Stimulated activated CD8-positive, alpha-beta memory T cell treated with anti-CD3 and anti-CD28 coated beads, Interleukin-15, amount 100 ng/mL, for 48 hours (primary cell): ENCODE measurements around the gene COQ4.
"Not testable (repeated sequence)": the region's sequence is repeated elsewhere in the genome, so short reads cannot be mapped to it uniquely, and the experiment has no call there.

ENCODE experiments used
- DNase-seq, 2 donors: peaks; one replicate each; pipeline ENCODE4 v3.0.0-alpha.2; 2020; ENCODE audit warnings: low read depth in 2 of 2

COQ4 gene

DNA sequence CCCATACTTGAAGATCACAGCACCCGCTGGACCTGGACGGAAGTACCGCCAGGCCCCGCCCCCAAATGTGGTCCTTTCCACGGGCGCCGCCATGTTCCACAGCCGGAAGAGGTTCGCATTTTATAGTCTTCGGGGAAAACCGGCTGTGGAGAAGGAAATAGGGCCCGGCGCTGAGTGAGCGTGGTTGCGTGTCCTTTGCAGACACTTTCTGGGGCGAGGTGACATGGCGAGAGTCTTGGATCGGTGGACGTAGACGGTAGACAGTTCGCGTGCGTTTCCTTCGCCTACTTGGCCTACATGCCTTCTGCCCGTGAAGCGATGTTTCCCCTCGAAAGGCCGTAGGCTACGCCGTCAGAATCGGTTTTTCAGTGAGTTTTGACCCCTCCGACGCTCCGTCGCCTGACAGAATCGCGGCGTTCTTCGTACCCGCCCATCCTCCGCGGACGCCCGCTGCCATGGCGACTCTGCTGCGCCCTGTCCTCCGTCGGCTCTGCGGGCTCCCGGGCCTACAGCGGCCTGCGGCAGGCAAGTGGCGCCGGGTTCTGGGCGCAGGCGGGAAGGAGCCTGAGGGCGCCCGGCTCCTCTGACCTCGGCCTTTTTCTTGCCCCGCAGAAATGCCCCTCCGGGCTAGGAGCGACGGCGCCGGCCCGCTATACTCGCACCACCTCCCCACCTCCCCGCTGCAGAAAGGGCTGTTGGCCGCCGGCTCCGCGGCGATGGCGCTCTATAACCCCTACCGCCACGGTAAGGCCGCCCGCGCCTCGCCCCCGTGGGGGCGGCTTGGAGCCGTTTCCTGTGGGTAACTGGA, at the start of gene COQ4, which contains the start of gene TRUB2:
Gene COQ4, plus strand, starts transcription at position 436 of the 808 bp plus-strand sequence. Its CDS starts 20 bp downstream, at position 456.
Gene TRUB2, minus strand, starts transcription at position 44 of the 808 bp plus-strand sequence. Its CDS starts 39 bp downstream, at position 5.
- DNase-seq, result peak; percentile 86 to 88

DNA sequence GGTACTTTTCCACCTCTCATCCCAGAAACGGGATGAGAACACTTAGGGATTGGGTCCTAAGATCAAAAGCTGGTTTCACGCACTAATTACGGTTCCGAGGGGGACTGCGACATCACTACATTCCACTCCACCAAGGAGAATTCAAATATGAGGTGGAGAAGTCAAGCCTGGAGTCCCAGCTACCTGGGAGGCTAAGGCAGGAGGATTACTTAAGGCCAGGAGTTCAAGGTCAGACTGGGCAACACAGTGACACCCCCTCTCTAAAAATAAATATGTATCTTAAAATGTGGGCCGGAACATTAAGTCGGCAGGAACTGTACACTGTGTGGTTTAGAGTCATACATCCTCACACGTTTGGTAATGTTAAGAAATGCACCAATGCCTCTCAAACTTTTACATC, 48.4 kb upstream of the COQ4 start:
- DNase-seq, result no peak

DNA sequence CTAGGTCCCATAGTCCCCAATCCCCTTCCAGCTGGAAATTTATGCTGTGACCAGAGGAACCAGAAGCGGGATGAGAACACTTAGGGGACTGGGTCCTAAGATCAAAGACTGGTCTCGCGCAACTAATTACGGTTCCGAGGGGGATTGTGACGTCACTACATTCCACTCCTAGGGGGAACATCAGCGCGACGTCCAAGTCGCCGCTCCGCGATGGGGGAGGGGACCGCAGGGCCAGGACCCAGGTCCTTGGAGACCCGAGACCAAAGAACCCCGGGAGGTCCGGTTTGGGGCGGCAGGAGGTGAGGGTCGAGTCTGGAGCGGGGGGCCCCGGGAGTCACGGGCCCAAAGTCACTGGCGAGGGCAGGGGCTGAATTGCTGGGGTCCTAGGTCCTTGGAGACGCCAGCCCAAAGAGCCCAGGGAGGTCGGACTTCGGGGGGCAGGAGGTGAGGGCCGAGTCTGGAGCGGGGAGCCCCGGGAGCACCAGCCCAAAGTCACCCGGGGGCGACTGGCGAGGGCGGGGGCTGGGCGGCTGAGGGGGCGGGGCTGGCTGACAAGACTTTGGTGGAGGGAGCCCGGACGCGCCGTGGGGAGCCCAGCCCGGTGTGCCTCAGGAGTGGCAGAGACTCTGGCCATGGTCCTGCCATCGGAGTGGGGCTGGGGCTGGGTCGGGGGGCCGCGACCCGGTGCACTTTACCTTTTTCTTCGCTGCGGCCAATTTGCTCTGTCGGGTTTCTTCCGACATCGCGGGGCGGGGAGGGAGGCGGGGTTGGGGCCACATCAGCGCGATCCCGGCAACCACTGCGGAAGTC, 47.2 kb upstream of the COQ4 start, which contains the start of gene GOLGA2:
Gene GOLGA2, minus strand, starts transcription at position 810 of the 810 bp plus-strand sequence. Its CDS starts 31 bp downstream, at position 779.
- no peak for DNase-seq

DNA sequence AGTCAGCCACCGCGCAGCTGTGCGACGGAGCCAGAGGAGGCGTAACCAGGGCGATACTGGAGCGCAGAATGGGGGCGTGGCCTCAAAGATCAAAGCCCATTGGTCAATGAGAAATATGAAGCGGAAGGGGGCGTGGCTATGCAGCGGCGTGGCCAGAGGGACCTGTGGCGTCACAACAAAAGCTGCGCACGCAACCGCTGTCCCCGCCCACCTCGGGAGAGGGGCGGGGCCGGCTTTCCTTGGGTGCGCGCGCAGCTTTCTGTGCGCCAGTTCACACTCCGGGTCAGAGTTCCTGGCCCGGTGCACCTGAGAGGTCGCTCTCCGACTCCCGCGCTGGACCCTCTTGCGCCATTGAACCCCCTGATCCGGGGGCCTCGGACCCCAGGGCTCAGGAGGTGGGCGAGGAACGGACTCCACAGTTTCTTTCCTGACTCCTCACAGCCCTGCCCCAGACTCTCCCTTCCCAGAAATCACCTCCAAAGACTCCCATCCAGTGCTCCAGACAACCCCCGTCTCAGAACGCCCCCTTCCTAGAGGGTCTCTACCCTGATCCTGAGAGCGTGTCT, 46.5 kb upstream of the COQ4 start, which contains the start of gene SWI5:
Gene SWI5, plus strand, starts transcription at position 269 of the 566 bp plus-strand sequence.
- peak; percentile 99 for DNase-seq

DNA sequence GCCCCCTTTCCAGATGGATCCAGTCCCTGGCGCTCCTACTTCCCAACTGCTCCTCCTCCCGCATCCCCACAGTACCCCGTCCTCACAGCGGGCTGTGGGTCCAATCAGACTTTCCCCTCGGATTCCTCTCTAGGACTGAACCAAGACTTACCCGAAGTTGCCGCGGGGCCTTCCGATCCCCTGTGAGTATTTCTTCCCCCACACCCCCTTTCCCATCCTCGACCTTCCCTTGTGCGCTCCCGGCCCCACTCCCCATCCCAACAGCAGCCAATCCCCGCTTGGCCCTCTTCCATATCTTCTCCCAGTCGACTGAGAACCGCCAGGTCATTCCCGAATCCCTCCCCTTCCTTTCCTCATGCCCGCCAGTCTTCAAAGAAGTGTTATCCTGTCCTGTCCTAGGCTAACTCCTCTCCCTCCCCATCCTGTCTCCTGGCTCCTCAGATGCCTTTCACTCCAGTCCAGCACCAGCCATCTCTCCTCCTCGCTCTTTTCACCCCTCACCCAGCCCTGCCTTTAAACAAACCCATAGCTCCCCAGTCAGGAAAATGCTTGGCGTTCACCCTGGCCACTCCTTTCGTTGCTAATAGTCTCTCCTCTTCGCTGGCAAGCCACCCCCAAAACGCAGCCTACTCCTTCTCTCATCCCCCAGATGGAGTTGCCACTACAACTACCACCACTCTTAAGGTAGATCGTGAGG, 45.9 kb upstream of the COQ4 start:
- DNase-seq, result no peak

DNA sequence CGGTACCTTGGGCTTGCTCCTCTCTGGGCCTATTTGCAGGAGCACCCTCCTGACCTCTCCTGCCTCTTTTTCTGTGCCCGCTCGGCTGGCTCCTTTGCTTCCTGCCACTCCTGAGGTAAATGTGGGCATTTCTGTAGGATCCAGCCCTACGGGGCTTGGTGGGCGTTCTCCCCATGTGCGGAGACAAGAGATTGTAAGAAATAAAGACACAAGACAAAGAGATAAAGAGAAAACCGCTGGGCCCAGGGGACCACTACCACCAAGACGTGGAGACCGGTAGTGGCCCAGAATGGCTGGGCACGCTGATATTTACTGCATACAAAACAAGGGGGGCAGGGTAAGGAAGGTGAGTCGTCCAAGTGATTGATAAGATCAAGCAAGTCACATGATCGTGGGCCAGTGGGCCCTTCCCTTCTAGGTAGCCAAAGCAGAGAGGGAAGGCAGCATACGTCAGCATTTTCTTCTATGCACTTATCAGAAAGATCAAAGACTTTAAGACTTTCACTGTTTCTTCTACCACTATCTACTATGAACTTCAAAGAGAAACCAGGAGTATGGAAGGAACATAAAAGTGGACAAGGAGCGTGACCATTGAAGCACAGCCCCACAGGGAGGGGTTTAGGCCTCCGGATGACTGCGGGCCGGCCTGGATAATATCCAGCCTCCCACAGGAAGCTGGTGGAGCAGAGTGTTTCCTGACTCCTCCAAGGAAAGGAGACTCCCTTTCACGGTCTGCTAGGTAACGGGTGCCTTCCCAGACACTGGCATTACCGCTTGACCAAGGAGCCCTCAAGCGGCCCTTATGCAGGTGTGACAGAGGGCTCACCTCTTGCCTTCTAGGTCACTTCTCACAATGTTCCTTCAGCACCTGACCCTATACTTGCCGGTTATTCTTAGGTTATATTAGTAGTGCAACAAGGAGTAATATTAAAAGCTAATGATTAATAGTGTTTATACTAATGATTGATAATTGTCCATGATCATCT, 43.3 kb upstream of the COQ4 start:
- not testable (repeated sequence) for DNase-seq

DNA sequence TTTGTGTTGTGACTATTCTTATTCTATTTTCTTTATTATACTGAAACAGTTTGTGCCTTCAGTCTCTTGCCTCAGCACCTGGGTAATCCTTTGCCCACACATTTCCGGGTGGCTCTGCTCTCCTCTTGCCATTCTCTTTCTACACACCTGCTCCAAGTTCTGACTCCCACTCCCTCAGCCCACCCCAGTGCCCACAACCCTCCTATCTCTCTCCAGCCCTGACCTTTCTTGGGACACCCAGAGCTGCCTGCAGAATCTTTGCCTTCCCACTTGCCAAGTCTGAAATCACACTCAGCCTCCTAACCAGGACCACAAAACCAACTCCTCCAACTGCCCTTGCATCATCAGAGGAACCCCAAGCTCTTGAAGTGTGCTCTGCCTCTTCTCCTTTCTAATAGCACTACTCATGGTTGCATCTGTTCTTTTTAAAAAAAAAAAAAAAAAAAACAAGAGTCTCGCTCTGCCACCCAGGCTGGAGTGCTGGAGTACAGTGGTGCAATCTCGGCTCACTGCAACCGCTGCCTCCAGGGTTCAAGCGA, 42.5 kb upstream of the COQ4 start:
- DNase-seq, result no peak

DNA sequence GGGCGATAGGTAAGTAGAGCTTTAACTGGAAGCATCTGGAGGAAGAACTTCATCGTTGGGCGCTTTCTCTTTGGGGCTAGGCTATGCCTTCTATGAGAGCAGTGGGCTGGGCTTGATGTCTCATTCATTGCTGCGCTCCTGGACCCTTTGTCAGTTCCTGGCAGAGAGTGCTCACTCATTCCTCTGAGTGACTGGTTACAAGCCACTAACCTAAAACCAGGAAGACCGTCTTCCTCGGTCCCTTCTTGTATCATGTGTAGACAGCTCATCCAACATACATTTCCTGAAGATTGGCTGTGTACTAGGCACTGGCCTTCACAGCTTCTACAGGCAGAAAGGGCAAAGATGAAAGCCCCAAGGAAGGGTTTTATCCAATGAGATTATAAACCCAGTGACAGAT, 40.1 kb upstream of the COQ4 start:
- no peak for DNase-seq

DNA sequence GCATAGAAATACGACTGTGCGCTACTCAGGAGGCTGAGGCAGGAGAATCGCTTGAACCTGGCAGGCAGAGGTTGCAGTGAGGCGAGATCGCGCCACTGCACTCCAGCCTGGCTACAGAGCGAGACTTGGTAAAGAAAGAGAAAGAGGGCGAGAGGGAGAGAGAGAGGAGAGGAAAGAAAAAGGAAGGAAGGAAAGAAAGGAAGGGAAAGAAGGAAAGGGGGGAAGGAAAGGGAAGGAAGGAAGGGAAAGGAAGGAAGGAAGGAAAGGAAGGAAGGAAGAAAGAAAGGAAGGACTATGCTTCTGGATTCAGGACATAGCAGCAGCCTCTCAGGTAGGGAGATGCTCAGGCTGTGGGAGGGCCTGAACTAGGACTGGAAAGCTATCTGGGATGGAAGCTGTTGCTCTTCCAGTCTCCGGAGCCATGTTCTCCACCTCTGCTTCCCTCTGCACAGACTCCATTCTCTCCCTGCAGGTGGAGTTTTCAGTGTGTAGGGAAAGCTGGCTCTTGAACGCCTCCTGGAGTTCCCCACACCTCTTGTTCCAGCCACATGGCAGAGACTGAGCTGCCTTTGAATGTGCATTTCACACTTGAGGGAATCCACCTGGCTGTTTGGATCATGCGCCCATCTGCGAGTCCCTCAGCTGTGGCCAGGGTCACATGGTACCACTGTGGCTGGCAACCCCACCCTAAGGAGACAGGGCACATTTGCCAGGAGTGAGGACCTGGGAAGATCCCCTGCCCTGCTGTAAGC, 37.4 kb upstream of the COQ4 start:
- no peak for DNase-seq

DNA sequence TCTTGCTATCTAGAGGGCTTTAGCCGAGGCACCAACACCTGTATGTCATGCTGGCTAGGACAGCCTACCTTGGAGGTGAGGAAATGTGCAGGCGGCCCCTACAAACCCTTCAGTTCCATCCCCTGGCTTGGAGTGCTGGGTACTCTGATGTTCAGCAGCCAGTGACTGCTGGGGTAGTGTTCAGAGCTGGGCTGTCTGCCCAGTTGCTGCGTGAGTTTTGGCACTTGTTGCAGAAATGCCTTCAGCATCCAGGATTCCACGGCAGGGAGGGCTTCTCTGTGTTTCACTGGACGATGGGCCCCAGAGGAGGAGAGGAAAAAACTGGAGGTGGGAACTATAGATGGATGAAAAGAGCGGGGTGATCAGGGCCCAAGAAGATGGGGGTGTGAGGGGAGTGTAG, 36.2 kb upstream of the COQ4 start:
- no peak for DNase-seq

DNA sequence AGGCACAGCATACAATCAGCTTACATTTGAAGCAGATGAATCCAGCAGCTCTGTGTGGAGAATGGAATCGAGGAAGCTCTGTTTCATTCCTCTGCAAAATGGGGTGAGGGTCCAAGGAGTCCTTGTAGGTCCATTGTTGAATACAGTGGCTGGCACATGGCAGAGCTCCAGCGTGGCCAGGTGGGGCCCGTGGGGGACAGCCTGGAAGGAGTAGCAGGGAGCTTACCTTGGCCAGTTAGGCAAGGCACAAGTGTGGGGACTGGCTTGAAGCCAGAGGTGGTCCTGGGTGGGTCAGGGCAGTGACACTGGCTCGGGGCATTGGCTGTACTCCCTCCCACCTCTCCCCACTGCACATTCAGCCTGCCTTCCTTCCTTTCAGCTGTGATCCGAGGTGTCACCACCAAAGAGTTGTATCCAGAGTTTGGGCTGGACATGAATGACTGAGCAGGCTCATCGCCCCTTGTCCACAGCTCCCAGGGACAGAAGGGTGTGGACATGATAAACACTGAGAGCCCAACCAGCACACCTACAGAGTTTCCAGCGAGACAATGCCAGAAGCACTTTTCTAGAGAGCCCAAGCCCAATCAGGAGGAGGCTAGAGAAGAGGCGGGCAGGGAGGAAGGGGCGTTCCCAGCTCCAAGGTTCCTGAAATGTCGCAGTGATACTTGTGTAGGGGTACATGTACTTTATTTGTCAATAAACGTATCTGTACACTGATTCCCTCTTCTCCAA, 34.2 kb upstream of the COQ4 start:
- no peak for DNase-seq

DNA sequence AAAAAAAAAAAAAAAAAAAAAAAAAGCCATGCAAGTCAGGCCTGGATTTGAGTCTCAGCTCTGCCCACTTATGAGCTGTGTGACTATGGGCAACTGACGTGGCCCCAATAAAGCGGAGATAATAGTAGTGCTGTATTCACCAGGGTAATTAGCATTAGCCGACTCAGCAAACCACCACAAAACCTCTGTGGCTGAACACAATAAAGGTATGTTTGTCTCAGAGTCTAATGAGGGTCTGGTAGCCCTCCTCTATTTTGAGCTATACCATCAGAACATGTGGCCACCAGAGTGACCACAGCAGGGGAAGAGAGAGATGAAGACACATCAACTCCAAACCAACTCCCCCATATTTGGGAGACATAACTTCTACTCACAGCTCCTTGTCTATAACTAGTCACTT, 30.6 kb upstream of the COQ4 start:
- DNase-seq, result no peak

DNA sequence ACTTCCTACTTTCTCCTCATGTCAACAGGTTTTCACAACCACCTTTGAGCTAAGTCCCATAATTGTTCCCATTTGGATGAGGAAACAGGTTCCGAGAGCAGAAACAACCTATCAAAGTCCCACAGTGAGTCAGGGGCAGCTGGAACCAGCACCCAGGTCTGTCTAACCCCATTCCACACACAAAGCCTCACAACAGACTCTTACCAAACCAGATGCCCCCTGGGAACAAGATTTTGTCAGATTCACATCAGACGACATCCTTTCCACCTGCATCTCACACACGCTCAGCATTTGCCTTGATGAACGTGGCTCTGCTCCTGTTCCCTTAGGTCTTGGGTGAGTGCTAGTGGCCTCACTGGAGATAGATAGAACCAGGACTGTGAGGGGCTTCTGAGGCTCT, 29.5 kb upstream of the COQ4 start:
- no peak for DNase-seq

DNA sequence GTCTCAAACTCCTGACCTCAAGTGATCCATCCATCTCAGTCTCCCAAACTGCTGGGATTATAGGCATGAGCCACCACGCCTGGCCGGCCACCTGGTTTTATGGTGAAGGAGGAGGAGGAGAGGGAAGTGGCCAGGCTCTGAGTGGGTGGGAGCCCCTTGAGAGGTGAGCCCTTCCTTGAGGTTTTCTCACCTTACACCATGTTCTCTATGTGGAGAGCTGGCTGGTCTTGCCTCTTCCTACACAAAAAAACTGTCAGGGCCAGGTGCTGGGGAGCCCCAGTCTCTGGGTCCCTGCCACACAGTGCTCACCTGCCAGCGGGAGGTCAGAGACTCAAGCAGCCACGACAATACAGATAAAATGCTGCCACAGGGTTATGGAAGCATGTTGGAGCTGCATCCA, 28.5 kb upstream of the COQ4 start:
- no peak for DNase-seq

DNA sequence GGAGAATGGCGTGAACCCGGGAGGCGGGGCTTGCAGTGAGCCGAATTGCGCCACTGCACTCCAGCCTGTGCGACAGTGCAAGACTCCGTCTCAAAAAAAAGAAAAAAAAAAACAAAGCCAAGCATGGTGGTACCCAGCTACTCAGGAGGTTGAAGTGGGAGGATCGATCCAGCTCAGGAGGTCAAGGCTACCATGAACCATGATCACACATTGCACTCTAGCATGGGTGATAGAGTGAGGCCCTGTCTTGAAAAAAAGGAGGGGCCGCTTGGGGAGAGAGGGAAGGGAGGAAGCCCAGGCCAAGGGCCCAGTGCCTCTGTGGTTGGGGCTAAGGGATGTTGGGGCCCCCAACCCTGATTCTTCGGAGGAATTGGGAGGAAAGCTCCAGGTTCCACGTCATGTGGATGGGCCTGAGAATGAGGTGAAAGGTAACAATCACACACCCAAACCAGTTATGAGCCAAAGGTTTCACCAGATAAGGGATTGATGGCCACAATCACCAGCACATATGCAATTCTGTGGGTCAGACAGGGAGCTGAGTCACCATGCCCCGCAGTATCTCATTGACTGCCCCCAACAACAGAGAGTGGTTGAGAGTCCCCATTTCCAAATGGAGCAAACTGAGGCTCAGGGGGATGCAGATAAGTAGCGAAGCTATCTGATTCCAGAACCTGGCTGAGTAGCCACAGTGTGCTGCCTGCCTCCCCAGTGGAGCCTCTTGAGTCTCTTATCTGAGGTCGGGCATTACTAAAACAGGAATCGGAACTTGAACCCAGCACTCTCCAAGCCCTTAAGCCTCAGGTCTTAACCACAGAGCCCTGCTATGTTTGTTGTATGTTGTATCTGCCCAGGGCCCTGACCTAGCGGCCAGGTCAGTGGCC, 26.1 kb upstream of the COQ4 start:
- no peak for DNase-seq

DNA sequence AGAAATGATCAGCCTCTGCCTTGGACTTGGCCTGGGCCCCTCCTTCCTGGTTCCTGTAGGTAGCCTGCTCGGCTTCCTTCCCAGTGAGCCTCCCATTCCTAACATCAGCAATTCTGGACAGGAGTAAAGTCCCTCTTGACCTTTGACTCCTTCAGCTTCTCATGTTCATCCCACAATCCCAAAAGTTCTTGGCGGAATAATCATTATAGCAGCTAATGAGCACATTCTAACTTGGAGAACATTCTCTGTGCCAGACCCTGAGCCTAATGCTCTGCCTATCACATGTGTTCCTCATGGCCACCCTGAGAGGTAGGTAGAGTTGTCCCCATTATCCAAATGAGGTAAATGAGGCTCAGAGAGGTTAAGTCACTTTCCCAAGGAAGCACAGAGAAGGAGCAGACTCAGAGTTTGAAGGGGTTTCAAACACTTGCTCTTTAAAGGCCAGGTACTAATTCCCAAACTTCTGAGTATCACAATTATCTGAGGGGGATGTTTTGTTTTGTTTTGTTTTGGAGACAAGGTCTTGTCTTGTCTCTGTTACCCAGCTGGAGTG, 25.3 kb upstream of the COQ4 start:
- DNase-seq, result no peak
